Heart right ventricle (tissue), 16 donors: ENCODE data around the gene SGCD. TPM values are rescaled to one million over a fixed set of nuclear protein-coding genes. Genes with fewer than 3 reads are reported as not detected.

Experiments
- ATAC-seq, 8 donors: fragments of 200-7000 bp; cut with Tn5 transposase; one replicate each; pipeline ENCODE4 v1.9.1; 2020; ENCODE audit warnings: mild to moderate bottlenecking in 8 of 8, moderate library complexity in 8 of 8, moderate number of reproducible peaks in 1 of 8
- DNase-seq, 2 donors: peaks; one replicate each; pipeline ENCODE4 v3.0.0-alpha.2; 2020
- H3K27ac ChIP-seq, 10 donors: fragments of 200-600 bp; sonication (generic) in 2 of 10; one replicate each; pipeline versions ENCODE4 v1.5.0 to v1.8.0; 2020 to 2022; ENCODE audit warnings: mild to moderate bottlenecking in 3 of 10
- H3K27me3 ChIP-seq, 7 donors: fragments of 200-600 bp; one replicate each; pipeline ENCODE4 v1.8.0; 2021 to 2022; ENCODE audit warnings: mild to moderate bottlenecking in 2 of 7
- H3K36me3 ChIP-seq, 9 donors: fragments of 200-600 bp; sonication (generic) in 1 of 9; one replicate each; pipeline versions ENCODE4 v1.5.0 to v1.8.0; 2020 to 2022; ENCODE audit warnings: mild to moderate bottlenecking in 2 of 9
- H3K4me1 ChIP-seq, 9 donors: fragments of 200-600 bp; sonication (generic) in 1 of 9; one replicate each; pipeline versions ENCODE4 v1.5.0 to v1.8.0; 2020 to 2022; ENCODE audit warnings: mild to moderate bottlenecking in 4 of 9
- H3K4me3 ChIP-seq, 10 donors: fragments of 200-600 bp; sonication (generic) in 2 of 10; one replicate each; pipeline versions ENCODE4 v1.5.0 to v1.8.0; 2020 to 2022; ENCODE audit warnings: mild to moderate bottlenecking in 7 of 10, moderate library complexity in 2 of 10
- H3K9me3 ChIP-seq, 11 donors: fragments of 200-600 bp in 10 of 11; sonication (generic) in 2 of 11; one replicate each; pipeline versions ENCODE4 v1.5.0 to v1.8.0; 2013 to 2022; ENCODE audit warnings: mild to moderate bottlenecking in 2 of 11, control low read depth in 1 of 11, moderate library complexity in 1 of 11
- CTCF ChIP-seq, 9 donors: fragments of 200-600 bp; sonication (generic) in 2 of 9; IDR thresholded peaks; one replicate each; pipeline versions ENCODE4 v1.5.0 to v1.8.0; 2021 to 2022; ENCODE audit warnings: antibody characterized with exemption in 9 of 9, mild to moderate bottlenecking in 5 of 9, moderate library complexity in 1 of 9
- WGBS, 2 donors: extraction: QIAGEN DNeasy Blood & Tissue Kit; methylation state at CpG; one replicate each; pipeline ENCODE4 v1.1.7; 2013; ENCODE audit warnings: inconsistent platforms in 1 of 2; 5-methylcytosine and 5-hydroxymethylcytosine counted together
- intact Hi-C, 10 donors: fragments of 100-400 bp; cut with DNase I; formaldehyde crosslinking; loops; one replicate each; pipeline versions ENCODE4 v1.11.1 to v1.14.2; 2022
- long read RNA-seq, 3 donors: library from polyadenylated mRNA; unstranded; transcript quantifications; one replicate each; pipeline ENCODE4 v2.0.0, GENCODE V29; 2020 to 2021
- polyA plus RNA-seq, 2 donors: library from polyadenylated mRNA; stranded (reverse); fragments of 200-250 nt; gene quantifications; one replicate each; pipeline ENCODE4 v1.2.3, GENCODE V29; 2013
- total RNA-seq, 10 donors: library from RNA; stranded (reverse); fragmentation: NEBNext Ultra II Directional in 3 of 10; extraction: Animal tissue kit (Norgen Biotek cat#: 25700) in 3 of 10; gene quantifications; one replicate each; pipeline versions ENCODE4 v1.2.1 to v1.2.4, GENCODE V29; 2021 to 2023
- donor health status: Arrhythmogenic right ventricular cardiomyopathy.
- donor health status: ischemic (EF 13 %, LVEDD 7.1; RV severe dilation, severe dysfunction).
- donor health status: healthy with polysubstance abuse.
- donor health status: DM: no; HTN: yes; CAD: no.
- donor health status: DM: no; HTN: no; CAD: no.
- donor health status: ischemic (EF 25% LVEDD 6.9; RV normal size, moderate dysfunction).
- donor health status: ischemic (EF 25% LVEDD 5.7; RV mildly dilated, moderate dysfunction).
- donor health status: healthy.
- donor health status: DM: yes; HTN: yes; CAD: no.
- donor health status: Ischemic cardiomyopathy.
- donor health status: ischemic (EF 35%, LVEDD 5.7; RV mildly dilated, moderate dysfunction).
- donor health status: nonischemic (EF 11% LVEDD 7.7; RV severe dilation, severe dysfunction).
- donor health status: DM: yes; HTN: yes; CAD: no.
- donor health status: PGD.
- donor health status: ischemic (EF 29% LVEDD 5.4; RV normal size, mild dysfunction).
- donor health status: nonischemic (EF 23%, LVEDD 6.1; RV moderate dilation, normal function).

The SGCD gene
- total RNA-seq (100 to 1,000 TPM in 6 of 10 donors, 10 to 100 TPM in 4; 74.4 to 153 (median 101) TPM), polyA plus RNA-seq (10 to 100 TPM; 12.0 to 19.4 TPM)
- long read RNA-seq, donor 1, transcript SGCD-201 (9 exons, 1,606 nt): major isoform, 16 of 65 reads
- long read RNA-seq, donor 1, partial matches to known transcripts: 14 of 65 reads
- long read RNA-seq, donor 1, other reads (novel, unspliced or antisense): 35 of 65 reads
- long read RNA-seq, donor 2, full-length matches to known transcripts: 45 of 143 reads
- long read RNA-seq, donor 2, partial matches to known transcripts: 35 of 143 reads
- long read RNA-seq, donor 2, other reads (novel, unspliced or antisense): 63 of 143 reads
- long read RNA-seq, donor 3, full-length matches to known transcripts: 48 of 145 reads
- long read RNA-seq, donor 3, partial matches to known transcripts: 23 of 145 reads
- long read RNA-seq, donor 3, other reads (novel, unspliced or antisense): 74 of 145 reads

GRCh38 chr5:156326718-156327259, at the start of gene SGCD:
Gene SGCD (plus strand): TSS chr5:156327164.
- intact Hi-C loops: loop anchor here in 4 of 10 donors (5.0 to 10.0 kb wide), 6 partner anchors 141 to 572 kb away; no protein-coding TSS in a partner anchor
- TF ChIP-seq CTCF (IDR thresholded peaks at IDR 0.05): peak in 1 of 9 donors; percentile 6
- H3K4me1 ChIP-seq: peaks cover 0 to 37% (median 17%) of the 10 kb centered on the region in 9 donors

GRCh38 chr5:156277290-156277689, 49.7 kb upstream of the SGCD start:
- intact Hi-C loops: no loop called here
- ATAC-seq: peak in 2 of 8 donors; percentile 20 to 26
- 59 to 70% methylated on average over 2 of the region's 2 CpGs for WGBS, 2 donors

More at GRCh38 chr5:156326718-156327259, at the start of gene SGCD:
- H3K36me3 ChIP-seq: peaks cover 0 to 17% (median 0%) of the 10 kb centered on the region in 9 donors
- H3K9me3 ChIP-seq: no peaks in the 10 kb centered on the region
- ATAC-seq: peak; percentile 79 to 93 (median 90)
- 8 to 10% methylated on average over 18 of the region's 18 CpGs for WGBS, 2 donors
- peak within 1 kb of the TSS; percentile 9 to 88 (median 80) for H3K27ac ChIP-seq
- H3K27me3 ChIP-seq: no peaks in the 10 kb centered on the region
- peak within 1 kb of the TSS; percentile 29 to 66 (median 53) for H3K4me3 ChIP-seq
- peak; percentile 67 to 71 for DNase-seq

GRCh38 chr5:156295431-156295830, 31.5 kb upstream of the SGCD start:
- intact Hi-C loops: no loop called here
- no peak overlapping the region for H3K4me3 ChIP-seq
- no peak for TF ChIP-seq CTCF (IDR thresholded peaks at IDR 0.05)
- peaks cover 0 to 7% (median 0%) of the 10 kb centered on the region in 11 donors for H3K9me3 ChIP-seq
- ATAC-seq (no peak), DNase-seq (no peak)
- 62 to 77% methylated on average over 1 of the region's 1 CpG for WGBS, 2 donors
- H3K36me3 ChIP-seq: no peaks in the 10 kb centered on the region
- no peaks in the 10 kb centered on the region for H3K27me3 ChIP-seq
- H3K27ac ChIP-seq: no peak overlapping the region
- no peaks in the 10 kb centered on the region for H3K4me1 ChIP-seq

More at GRCh38 chr5:156277290-156277689, 49.7 kb upstream of the SGCD start:
- TF ChIP-seq CTCF (IDR thresholded peaks at IDR 0.05): no peak
- no peaks in the 10 kb centered on the region for H3K27me3 ChIP-seq
- H3K4me1 ChIP-seq: peaks cover 0 to 31% (median 13%) of the 10 kb centered on the region in 9 donors
- no peak for DNase-seq
- no peak overlapping the region for H3K27ac ChIP-seq
- no peaks in the 10 kb centered on the region for H3K9me3 ChIP-seq
- no peak overlapping the region for H3K4me3 ChIP-seq
- H3K36me3 ChIP-seq: no peaks in the 10 kb centered on the region

- Histone ChIP-seq H3K27me3 (no peaks in the 10 kb centered on the region), H3K4me3 (no peak overlapping the region), H3K36me3 (no peaks in the 10 kb centered on the region), H3K9me3 (peaks cover 0 to 31% (median 0%) of the 10 kb centered on the region in 11 donors), H3K4me1 (peaks cover 0 to 6% (median 0%) of the 10 kb centered on the region in 9 donors), H3K27ac (no peak overlapping the region)
- no peak for ATAC-seq
- 83 to 84% methylated on average over 4 of the region's 4 CpGs for WGBS, 2 donors
- DNase-seq: no peak
- intact Hi-C loops: no loop called here
- TF ChIP-seq CTCF (IDR thresholded peaks at IDR 0.05): no peak
Measured at GRCh38 chr5:156310115-156310514, 16.8 kb upstream of the SGCD start.
